ENCODE data around the gene SPTLC2. TPM values are rescaled to one million over a fixed set of nuclear protein-coding genes. Genes with fewer than 3 reads are reported as not detected.

Gene SPTLC2
- total RNA-seq, 2 donors from 2014 or later = 4.9 to 11.7 TPM

- Histone ChIP-seq H3K27ac (no peak overlapping the region), H3K4me1 (no peaks in the 10 kb centered on the region), H3K4me3 (no peak overlapping the region), H3K27me3 (no peaks in the 10 kb centered on the region), H3K9me3 (no peaks in the 10 kb centered on the region), H3K36me3 (replicated peaks in 1 of 2; ENCODE audit: insufficient read depth in 1 of 2, low read depth in 2 of 2) (peaks cover 0 to under 1% of the 10 kb centered on the region in 2 donors)
- no peak for ATAC-seq
- WGBS, 2 donors = 72% methylated on average over 6 of the region's 6 CpGs
- TF ChIP-seq CTCF (IDR thresholded peaks at IDR 0.05) (no peak), POLR2A (IDR thresholded peaks at IDR 0.05) (no peak)
- no peak for DNase-seq
- intact Hi-C loops (cut with DNase I) = no loop called here
Observed at GRCh38 chr14:77524536-77524935, 91.9 kb downstream of the SPTLC2 start.

DNA sequence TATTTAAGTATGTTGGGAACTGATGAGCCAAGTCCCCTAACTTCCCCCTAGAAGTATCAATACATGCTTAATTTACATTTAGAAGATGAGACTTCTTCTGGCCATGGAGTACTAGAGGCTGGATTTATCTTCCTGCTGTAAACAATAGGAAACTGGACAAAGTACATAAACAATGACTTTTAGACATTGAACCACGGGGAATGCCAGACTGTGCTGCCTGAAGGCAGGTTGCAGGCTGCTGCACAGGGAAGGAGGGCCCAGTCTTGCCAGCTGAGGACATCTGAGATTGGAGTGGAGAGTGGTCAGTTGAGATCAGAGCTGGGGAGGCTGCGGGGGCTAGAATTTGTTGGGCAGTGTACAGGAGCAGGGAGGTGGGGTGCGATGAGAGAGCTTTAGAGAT, 93.3 kb downstream of the SPTLC2 start:
- ATAC-seq = no peak
- Histone ChIP-seq H3K4me3 (no peak overlapping the region), H3K36me3 (replicated peaks in 1 of 2; ENCODE audit: insufficient read depth in 1 of 2, low read depth in 2 of 2) (peaks cover 0 to 3% of the 10 kb centered on the region in 2 donors), H3K27ac (no peak overlapping the region), H3K9me3 (no peaks in the 10 kb centered on the region), H3K27me3 (no peaks in the 10 kb centered on the region), H3K4me1 (no peaks in the 10 kb centered on the region)
- DNase-seq = no peak
- no peak for TF ChIP-seq CTCF (IDR thresholded peaks at IDR 0.05)
- TF ChIP-seq POLR2A (IDR thresholded peaks at IDR 0.05) = no peak
- intact Hi-C loops (cut with DNase I) = no loop called here
- 59 to 98% methylated on average over 3 of the region's 3 CpGs for WGBS, 2 donors

DNA sequence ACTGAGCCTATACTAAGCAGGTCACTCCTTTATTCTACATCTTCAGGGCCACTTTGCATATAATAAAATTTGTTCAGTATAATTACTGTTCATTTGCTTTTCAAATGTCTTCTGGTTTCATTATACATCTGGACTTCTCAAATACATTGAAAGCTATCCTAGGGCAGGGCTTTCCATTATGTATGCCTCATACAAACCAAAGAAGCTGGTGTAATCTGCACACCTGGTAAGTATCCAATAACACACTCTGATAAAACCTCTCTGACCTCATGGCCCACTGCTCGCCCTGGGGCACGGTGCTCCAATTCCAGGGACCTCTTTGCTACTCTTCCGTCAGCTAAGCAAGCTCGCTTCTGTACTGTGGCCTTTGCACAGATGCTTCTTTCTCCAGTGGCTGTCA, 95.9 kb downstream of the SPTLC2 start:
- intact Hi-C loops (cut with DNase I) = no loop called here
- WGBS, 2 donors = 83 to 91% methylated on average over 4 of the region's 4 CpGs
- Histone ChIP-seq H3K27ac (no peak overlapping the region), H3K36me3 (replicated peaks in 1 of 2; ENCODE audit: insufficient read depth in 1 of 2, low read depth in 2 of 2) (peaks cover 0 to 3% of the 10 kb centered on the region in 2 donors), H3K27me3 (no peaks in the 10 kb centered on the region), H3K4me3 (no peak overlapping the region), H3K9me3 (no peaks in the 10 kb centered on the region), H3K4me1 (no peaks in the 10 kb centered on the region)
- DNase-seq (no peak), ATAC-seq (no peak)
- TF ChIP-seq CTCF (IDR thresholded peaks at IDR 0.05) (no peak), POLR2A (IDR thresholded peaks at IDR 0.05) (no peak)

GRCh38 chr14:77516126-77516525, 100.3 kb downstream of the SPTLC2 start:
- Histone ChIP-seq H3K27ac (no peak overlapping the region), H3K36me3 (replicated peaks in 1 of 2; ENCODE audit: insufficient read depth in 1 of 2, low read depth in 2 of 2) (peaks cover 0 to 19% of the 10 kb centered on the region in 2 donors), H3K4me1 (no peaks in the 10 kb centered on the region), H3K4me3 (no peak overlapping the region), H3K9me3 (no peaks in the 10 kb centered on the region), H3K27me3 (no peaks in the 10 kb centered on the region)
- intact Hi-C loops (cut with DNase I) = no loop called here
- DNase-seq (no peak), ATAC-seq (no peak)
- TF ChIP-seq POLR2A (IDR thresholded peaks at IDR 0.05) = no peak

DNA sequence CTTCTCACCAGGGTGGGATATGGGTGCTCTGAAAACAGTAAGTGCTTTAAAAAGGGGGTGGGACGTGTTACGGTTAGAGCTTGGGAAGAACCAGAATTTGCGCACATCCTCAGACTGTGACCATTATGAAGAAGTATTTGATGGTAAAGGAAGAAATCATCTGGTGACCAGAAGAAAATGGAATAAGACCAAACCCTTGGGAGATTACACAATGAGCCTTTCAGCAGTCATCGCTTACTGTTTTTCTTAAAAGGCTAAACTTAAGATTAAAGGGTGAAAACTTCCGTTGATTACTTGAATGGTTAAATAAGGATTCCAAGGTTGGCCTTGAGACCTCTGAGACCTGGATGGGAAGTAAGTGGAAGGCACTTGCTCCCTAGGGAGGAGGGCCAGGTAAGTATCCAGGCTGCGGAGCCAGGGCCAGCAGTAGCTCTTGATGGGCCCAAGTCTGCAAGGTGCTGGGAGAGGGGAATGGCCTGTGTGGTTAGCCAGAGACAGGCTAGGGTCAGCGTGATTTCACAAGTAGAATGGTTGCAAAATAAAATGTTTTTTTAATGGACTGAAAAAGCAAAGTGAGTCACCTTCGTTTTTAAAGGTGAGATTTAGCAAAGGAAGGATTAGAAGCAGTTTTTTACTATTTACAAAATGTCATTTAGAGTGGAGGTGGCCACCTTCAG, 104.8 kb downstream of the SPTLC2 start:
- Histone ChIP-seq H3K27me3 (no peaks in the 10 kb centered on the region), H3K4me1 (no peaks in the 10 kb centered on the region), H3K4me3 (no peak overlapping the region), H3K36me3 (replicated peaks in 1 of 2; ENCODE audit: insufficient read depth in 1 of 2, low read depth in 2 of 2) (peaks cover 0 to 17% of the 10 kb centered on the region in 2 donors), H3K9me3 (no peaks in the 10 kb centered on the region), H3K27ac (no peak overlapping the region)
- intact Hi-C loops (cut with DNase I) = no loop called here
- DNase-seq (no peak), ATAC-seq (no peak)
- TF ChIP-seq POLR2A (IDR thresholded peaks at IDR 0.05) = no peak
- no peak for TF ChIP-seq CTCF (IDR thresholded peaks at IDR 0.05)
- WGBS, 2 donors = 84 to 86% methylated on average over 8 of the region's 8 CpGs

All from body of pancreas (tissue), 4 donors.